Astrocyte (in vitro differentiated cells and primary cell): ENCODE measurements around the gene LMBR1L.

ENCODE experiments used
- EZH2 ChIP-seq: IDR thresholded peaks from 2 replicates; pipeline ENCODE4 v1.6.1; 2012; ENCODE audit warnings: mild to moderate bottlenecking, low read length, inconsistent platforms; ENCODE audit not compliant: insufficient read depth
- TF ChIP-seq, protein P1 (sequence below): IDR thresholded peaks from 2 replicates; pipeline ENCODE4 v1.5.1; 2011; ENCODE audit warnings: low read depth, mild to moderate bottlenecking, inconsistent platforms, low read length, moderate library complexity; ENCODE audit not compliant: insufficient read depth

DNA sequence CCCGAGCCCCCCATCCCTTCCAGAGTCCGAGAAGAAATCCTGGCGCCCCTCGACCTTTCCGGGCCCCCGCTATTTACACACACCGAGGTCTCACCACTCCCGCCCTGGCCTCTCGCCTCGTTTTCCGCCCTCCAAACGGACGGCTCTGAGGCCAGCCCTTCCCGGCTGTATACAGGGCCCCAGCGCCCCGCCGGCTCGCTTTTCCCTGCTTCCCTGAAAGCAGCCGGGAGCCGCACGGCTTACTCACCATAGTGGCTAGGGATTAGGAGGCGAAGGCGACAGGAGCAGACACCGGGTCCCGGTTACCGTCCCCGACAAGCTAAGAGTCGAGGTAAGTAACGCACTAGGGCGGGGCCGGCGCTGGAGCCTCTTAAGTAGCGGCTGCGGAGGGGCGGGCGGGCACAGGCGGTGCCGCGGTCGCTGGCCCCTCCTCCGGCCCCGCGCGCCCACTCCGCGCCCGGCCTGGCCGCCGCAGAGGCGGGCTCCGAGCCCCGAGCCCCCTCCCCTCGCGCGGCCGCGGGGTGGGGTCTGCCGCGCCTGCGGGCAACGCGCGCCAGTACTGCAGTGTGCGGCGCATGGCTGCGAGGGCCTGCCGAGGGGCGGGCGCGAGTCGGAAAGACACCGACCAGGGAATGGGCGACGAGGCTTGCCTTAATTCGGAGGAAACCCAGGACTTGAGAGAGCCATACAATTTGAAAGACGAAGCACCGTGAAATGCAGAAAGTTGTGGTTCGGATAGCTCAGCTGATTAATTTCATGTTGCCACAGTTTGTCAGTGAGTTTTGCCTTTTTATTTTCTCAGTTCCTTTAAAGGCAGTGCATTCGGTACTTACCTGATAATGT, 20.6 kb upstream of the LMBR1L start, which contains the start of gene TUBA1B:
- TF ChIP-seq, protein P1, sequence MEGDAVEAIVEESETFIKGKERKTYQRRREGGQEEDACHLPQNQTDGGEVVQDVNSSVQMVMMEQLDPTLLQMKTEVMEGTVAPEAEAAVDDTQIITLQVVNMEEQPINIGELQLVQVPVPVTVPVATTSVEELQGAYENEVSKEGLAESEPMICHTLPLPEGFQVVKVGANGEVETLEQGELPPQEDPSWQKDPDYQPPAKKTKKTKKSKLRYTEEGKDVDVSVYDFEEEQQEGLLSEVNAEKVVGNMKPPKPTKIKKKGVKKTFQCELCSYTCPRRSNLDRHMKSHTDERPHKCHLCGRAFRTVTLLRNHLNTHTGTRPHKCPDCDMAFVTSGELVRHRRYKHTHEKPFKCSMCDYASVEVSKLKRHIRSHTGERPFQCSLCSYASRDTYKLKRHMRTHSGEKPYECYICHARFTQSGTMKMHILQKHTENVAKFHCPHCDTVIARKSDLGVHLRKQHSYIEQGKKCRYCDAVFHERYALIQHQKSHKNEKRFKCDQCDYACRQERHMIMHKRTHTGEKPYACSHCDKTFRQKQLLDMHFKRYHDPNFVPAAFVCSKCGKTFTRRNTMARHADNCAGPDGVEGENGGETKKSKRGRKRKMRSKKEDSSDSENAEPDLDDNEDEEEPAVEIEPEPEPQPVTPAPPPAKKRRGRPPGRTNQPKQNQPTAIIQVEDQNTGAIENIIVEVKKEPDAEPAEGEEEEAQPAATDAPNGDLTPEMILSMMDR = no peak
- TF ChIP-seq EZH2 = no peak
